HG03045 (cell line): ENCODE measurements around the gene ZC3HAV1L.
"Not testable (repeated sequence)": the region's sequence is repeated elsewhere in the genome, so short reads cannot be mapped to it uniquely, and the experiment has no call there.

Experiments used
- ATAC-seq: cut with Tn5 transposase; IDR thresholded peaks from one replicate; pipeline ENCODE4 v1.9.1; 2021; ENCODE audit warnings: mild to moderate bottlenecking, moderate library complexity; ENCODE audit not compliant: unreplicated experiment

ZC3HAV1L gene

GRCh38 chr7:139023076-139023475 is 12.8 kb downstream of the ZC3HAV1L start:
- no peak for ATAC-seq

GRCh38 chr7:139022286-139022685 is 13.6 kb downstream of the ZC3HAV1L start:
- ATAC-seq = no peak

- ATAC-seq = no peak
These were observed 16.9 kb downstream of the ZC3HAV1L start for GRCh38 chr7:139018910-139019309.

- peak; percentile 78 for ATAC-seq
These were observed 18.8 kb downstream of the ZC3HAV1L start for GRCh38 chr7:139016931-139017511.

- no peak for ATAC-seq
These were observed 24.5 kb downstream of the ZC3HAV1L start for GRCh38 chr7:139011373-139011772.

GRCh38 chr7:139004321-139005090 is 31.3 kb downstream of the ZC3HAV1L start:
- ATAC-seq = no peak

- ATAC-seq = no peak
These were observed 36.4 kb downstream of the ZC3HAV1L start for GRCh38 chr7:138999414-138999813.

GRCh38 chr7:138992052-138992531 is 43.8 kb downstream of the ZC3HAV1L start:
- ATAC-seq = no peak

- no peak for ATAC-seq
These were observed 48.2 kb downstream of the ZC3HAV1L start for GRCh38 chr7:138987686-138988085.

- ATAC-seq = no peak
These were observed 53.6 kb downstream of the ZC3HAV1L start for GRCh38 chr7:138982204-138982623.

GRCh38 chr7:138981332-138982203 is 54.3 kb downstream of the ZC3HAV1L start, which contains the start of gene KIAA1549:
Gene KIAA1549 (minus strand): TSS chr7:138981389. CDS start chr7:138981269, 120 bp downstream.
- ATAC-seq = peak; percentile 81

- ATAC-seq = peak; percentile 40
These were observed 55.1 kb downstream of the ZC3HAV1L start for GRCh38 chr7:138980563-138981291.

- no peak for ATAC-seq
These were observed 55.8 kb downstream of the ZC3HAV1L start for GRCh38 chr7:138979988-138980562.

GRCh38 chr7:138979226-138979979 is 56.4 kb downstream of the ZC3HAV1L start:
- no peak for ATAC-seq

- no peak for ATAC-seq
These were observed 57.2 kb downstream of the ZC3HAV1L start for GRCh38 chr7:138978541-138979184.

GRCh38 chr7:138976161-138976560 is 59.7 kb downstream of the ZC3HAV1L start:
- not testable (repeated sequence) for ATAC-seq
